Limb (tissue), 2 donors: ENCODE measurements around the gene HIBADH.
"Not testable (repeated sequence)": the region's sequence is repeated elsewhere in the genome, so short reads cannot be mapped to it uniquely, and the experiment has no call there.

ENCODE experiments used
- DNase-seq, 2 donors: peaks; one replicate each; pipeline ENCODE4 v3.0.0-alpha.2; 2016; ENCODE audit errors: extremely low spot score in 2 of 2

Gene HIBADH

GRCh38 chr7:27510541-27510940 is 152.1 kb downstream of the HIBADH start:
- no peak for DNase-seq

- DNase-seq = not testable (repeated sequence)
These were observed 160.8 kb downstream of the HIBADH start for GRCh38 chr7:27501879-27502278.

GRCh38 chr7:27501001-27501400 is 161.7 kb downstream of the HIBADH start:
- DNase-seq = no peak

GRCh38 chr7:27492224-27492623 is 170.5 kb downstream of the HIBADH start:
- no peak for DNase-seq

GRCh38 chr7:27491534-27491933 is 171.1 kb downstream of the HIBADH start:
- no peak for DNase-seq

- DNase-seq = no peak
These were observed 175.2 kb downstream of the HIBADH start for GRCh38 chr7:27487509-27487908.

- DNase-seq = no peak
These were observed 178.2 kb downstream of the HIBADH start for GRCh38 chr7:27484451-27484850.

GRCh38 chr7:27482219-27482618 is 180.5 kb downstream of the HIBADH start:
- no peak for DNase-seq

GRCh38 chr7:27478556-27478955 is 184.1 kb downstream of the HIBADH start:
- no peak for DNase-seq

- DNase-seq = no peak
These were observed 184.6 kb downstream of the HIBADH start for GRCh38 chr7:27478084-27478483.

GRCh38 chr7:27476493-27476892 is 186.2 kb downstream of the HIBADH start:
- DNase-seq = no peak
